Stimulated activated CD8-positive, alpha-beta memory T cell treated with anti-CD3 and anti-CD28 coated beads, Interleukin-4, amount 100 ng/mL, for 4 hours (primary cell): ENCODE measurements around the gene CLPTM1L.
"Not testable (repeated sequence)": the region's sequence is repeated elsewhere in the genome, so short reads cannot be mapped to it uniquely, and the experiment has no call there.

Source experiments
- DNase-seq, 2 donors: peaks; one replicate each; pipeline ENCODE4 v3.0.0-alpha.2; 2020; ENCODE audit warnings: low read depth in 2 of 2, low spot score in 1 of 2

The CLPTM1L gene

DNA sequence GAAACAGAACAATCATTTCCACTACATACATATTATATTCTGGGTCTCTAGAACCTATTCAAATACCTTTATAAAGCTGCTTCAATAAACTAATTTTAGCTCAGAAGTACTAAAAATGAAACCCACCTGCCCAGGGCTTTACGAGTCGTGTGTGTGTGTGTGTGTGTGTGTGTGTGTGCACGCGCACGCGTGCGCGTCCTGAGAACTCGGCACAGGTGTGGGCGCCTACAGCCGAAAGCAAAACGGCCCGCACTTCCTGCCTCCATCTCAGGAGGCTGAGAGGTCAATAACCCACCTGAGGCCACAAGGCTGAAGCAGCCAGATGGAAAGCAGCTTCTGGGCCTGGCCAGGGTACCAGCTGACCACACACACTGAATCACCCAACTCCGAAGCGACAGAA is 3.0 kb downstream of the CLPTM1L start:
- no peak for DNase-seq

DNA sequence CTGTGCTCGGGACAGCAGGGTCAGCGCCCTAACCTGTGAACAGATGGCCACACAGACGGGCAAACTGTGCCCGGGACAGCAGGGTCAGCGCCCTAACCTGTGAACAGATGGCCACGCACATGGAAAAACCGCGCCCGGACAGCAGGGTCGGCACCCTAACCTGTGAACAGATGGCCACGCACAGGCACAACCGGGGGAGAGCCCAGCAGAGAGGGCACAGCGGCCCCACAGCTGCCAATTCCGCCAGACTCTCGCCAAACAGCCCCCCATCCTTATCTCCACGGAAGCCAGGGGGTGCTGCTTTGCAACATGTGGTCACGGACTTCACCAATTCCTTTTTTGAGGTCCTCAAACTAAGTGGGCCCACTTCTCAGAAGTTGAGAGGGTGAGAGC is 5.1 kb downstream of the CLPTM1L start:
- not testable (repeated sequence) for DNase-seq

DNA sequence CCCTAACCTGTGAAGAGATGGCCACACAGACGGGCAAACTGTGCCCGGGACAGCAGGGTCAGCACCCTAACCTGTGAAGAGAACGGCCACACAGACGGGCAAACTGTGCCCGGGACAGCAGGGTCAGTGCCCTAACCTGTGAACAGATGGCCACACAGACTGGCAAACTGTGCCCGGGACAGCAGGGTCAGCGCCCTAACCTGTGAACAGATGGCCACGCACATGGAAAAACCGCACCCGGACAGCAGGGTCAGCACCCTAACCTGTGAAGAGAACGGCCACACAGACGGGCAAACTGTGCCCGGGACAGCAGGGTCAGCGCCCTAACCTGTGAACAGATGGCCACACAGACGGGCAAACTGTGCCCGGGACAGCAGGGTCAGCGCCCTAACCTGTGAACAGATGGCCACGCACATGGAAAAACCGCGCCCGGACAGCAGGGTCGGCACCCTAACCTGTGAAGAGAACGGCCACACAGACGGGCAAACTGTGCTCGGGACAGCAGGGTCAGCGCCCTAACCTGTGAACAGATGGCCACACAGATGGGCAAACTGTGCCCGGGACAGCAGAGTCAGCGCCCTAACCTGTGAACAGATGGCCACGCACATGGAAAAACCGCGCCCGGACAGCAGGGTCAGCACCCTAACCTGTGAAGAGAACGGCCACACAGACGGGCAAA is 5.6 kb downstream of the CLPTM1L start:
- not testable (repeated sequence) for DNase-seq

DNA sequence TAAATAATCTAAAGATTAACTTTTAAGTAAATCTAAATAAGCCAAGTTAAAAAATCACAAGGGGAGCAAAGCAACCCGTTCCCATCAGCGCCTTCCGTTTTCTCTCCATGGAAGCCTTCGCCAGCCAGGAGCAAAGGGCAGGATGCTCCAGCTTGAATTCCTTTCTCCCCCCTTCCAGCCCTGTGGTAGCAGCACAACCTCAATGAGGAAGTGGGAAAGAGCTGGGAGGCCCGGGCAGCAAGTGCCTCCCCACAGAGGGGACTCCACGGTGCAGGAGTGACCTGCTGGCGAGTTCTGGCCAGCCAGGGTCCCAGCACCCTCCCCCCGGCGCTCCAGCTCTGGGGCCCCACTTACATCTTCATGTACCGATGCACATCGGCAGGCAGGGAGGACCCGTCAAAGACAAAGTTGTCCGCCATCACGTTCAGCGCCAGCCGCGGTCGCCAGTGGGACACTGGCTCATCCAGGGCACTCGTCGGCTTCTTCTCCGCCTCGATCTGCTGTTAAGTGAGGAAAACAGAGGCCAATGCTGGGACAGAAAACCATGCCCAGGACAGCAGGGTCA is 6.3 kb downstream of the CLPTM1L start:
- DNase-seq, result no peak

DNA sequence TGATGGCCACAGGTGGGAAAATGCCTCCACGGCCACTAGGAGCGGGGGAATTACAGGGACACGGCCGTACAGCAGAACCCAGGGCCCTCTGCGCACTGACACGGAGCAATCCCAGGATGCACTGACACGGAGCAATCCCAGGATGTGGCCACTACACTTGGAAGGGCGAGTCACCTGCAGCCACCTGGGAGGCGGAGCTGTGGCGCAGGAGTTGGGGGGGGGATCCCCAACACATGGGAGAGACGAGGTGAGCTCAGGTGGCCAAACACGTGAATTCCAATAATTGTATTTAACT is 6.8 kb downstream of the CLPTM1L start:
- DNase-seq, result no peak

DNA sequence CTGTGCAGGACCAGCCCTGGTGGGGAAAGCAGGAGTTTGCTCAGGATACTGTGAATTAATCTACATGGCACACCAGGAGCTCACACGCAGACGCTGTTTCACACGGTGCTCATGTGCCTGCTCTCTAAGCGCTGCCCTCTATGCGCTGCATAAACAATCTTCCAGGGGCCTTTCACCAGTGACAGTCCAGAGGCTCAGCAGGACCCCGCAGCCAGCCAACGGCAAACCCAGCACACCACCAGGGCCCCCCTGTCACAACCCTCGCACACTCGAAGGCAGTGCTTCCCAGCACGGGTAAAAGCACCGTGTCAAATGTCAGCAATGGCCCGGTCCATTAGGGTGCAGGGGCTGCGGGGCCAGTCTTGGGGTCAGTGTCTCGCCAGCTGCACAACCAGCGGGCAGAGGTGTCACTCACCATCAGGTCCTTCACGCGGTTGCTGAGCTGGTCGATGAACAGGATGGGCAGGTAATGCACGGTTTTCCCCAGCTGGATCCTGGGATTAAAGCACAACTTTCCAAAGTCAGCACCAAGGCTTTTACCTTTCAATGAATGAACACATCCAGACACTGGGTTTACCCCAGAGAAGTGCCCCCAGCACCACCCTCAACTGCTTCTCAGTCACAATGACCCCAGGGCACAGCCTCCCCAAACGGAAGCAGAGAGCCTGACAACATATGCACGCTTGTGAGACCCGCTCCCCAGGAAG is 7.3 kb downstream of the CLPTM1L start:
- DNase-seq, result no peak

DNA sequence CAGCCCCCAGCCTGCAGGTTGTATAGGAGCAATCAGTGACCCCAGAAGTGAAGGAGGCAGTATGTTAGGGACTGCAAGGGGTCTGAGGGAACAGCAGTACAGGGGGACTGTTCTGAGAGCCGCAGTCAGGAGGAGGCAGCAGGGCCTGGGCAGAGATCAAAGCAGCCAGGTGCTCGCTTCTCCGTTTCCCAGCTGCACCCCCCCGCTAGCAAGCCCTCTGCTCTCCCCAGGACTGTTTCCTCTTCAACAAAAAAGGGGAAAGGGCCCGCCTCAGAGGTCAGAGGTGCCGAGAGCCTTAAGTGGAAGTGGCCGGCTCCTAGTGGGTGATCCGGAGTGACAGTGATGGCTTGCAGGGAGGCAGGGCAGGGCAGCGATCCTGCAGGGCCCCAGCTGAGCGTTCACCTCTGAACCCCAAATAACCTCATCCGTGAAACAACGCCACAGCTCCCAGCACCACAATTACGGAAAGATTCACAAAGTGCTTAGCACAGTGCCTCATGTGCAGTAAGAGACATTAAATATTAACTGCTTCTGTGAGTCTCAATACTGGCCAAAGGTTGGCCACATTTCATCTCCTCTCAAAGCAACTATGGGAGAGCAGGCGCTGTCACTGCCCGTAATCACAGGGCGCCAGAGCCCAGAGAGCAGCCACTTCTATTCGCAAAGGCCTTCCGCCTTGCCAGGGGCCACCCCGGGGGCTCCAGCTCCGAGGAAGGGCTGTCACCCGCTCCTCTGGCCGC is 8.0 kb downstream of the CLPTM1L start:
- no peak for DNase-seq

DNA sequence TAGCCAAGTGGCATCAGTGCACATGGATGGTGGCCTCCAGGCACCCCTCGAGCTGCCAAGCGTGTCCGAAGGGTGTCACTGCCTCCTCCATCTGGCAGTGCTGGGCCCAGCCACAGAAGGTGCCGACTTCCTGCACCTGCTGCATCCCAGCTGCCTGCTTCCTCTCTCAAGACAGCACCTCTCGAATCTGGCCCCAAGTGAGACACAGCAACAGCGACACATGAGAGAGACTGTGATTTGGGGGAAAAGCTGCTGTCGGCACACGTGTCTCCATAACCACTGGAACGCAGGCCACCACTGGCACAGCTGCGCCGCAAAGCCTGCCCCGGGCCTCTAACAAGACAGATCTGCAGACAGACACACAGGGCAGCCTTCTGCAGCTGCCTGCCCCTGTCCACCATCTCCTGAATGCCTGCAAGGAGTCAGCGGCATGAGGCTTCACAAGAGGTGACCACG is 8.8 kb downstream of the CLPTM1L start:
- no peak for DNase-seq

DNA sequence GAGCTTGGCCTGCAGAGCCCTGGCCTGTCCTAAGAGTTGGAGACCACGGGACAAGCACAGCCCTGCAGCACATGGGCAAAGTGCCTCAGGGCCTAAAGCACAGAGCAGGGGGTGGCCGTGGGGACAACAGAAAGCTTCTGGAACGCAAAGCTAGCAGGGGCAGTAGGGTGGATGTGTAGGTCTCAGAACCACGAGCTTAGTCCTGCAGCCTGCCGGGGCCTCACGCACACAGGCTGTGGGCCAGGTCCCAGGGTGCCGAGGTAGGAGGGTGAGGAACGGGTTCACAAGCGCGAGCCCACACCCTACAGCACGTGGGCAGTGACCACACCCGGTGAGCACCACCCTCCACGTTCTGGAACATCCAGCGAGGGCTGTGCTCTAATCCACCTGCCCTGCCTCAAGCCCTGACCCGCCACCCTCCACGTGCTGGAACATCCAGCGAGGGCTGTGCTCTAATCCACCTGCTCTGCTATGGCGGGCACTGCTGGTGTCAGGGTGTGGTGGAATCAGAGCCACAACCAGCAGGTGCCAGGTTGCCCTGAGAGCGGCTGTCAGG is 9.3 kb downstream of the CLPTM1L start:
- DNase-seq, result no peak

DNA sequence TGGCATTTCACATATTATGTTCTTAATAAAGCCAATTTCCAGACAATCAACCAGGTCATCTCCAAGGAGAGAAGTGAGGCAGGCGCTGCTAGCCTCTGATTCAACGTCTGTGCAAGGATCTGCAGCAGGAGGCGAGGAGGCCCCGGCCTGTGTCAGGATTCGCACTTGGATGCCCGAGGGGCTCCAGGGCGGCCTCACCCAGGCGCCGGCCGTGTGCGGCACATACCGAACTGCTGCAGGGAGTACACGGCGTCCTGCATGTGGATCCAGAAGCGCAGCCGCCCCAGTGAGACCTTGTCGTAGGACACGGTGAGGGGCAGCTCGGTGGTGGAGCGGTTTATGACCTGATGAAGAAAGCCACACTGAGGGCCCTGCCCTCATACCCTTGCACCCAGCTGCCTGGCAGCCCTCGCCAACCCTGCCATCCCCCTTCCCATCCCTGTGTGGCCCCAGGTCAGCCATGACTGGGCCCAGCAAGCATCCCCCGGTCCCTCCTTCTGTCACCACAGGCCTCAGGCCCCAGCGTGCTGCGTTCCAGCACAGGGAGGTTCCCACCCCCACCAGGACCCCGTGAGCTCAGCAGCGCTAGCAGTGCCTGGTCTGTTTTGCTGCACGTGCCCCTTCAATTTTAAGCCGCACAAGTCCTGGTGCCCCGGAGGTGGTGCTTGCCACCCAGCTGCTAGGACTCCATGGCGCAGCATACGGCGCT is 9.9 kb downstream of the CLPTM1L start:
- DNase-seq, result no peak

DNA sequence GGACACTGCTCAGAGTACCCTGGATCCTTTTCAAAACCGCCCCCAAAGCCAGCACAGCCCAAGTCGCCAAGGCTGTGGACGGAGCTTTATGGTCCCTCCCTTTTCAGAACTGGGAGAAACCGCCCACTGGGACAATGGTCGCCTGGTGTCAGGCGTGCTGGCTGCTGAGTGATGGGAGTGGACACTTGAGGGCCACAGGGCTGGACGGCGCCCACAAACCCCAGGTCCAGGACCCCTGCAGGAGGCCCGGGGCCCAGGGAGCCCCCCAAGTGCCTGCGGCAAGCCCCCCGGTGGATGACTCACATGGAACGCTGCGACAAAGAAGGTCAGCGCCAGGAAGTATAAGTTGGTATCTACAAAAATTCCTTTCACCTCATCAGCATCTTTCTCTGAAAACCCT is 10.9 kb downstream of the CLPTM1L start:
- no peak for DNase-seq

DNA sequence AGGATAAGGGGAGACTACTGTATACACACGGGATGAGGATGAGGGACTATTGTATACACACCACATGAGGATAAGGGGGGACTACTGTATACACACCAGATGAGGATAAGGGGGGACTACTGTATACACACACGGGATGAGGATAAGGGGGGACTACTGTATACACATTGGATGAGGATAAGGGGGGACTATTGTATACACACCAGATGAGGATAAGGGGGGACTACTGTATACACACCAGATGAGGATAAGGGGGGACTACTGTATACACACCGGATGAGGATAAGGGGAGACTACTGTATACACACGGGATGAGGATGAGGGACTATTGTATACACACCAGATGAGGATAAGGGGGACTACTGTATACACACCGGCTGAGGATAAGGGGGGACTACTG is 11.6 kb downstream of the CLPTM1L start:
- DNase-seq, result not testable (repeated sequence)

DNA sequence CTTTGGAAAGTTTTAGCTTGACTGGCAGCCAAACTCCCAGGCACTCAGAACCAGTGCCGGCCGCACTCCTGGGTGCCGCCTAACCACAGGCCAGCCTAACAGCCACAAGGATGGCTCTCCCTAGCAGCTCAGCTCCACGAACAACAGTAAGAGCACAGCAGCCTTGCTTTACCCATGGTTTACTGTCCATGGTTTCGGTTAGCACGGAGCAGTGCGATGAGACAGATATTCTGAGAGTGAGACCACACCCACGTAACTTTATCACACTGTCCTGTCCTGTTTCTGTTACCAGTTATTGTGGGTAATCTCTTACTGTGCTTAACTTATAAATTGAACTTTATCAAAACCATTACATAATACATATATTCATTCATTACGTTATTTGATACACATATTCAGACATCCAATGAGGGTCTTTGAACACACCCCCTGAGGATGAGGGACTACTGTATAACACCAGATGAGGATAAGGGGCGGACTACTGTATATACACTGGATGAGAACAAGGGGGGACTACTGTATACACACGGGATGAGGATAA is 12.4 kb downstream of the CLPTM1L start:
- DNase-seq, result no peak

DNA sequence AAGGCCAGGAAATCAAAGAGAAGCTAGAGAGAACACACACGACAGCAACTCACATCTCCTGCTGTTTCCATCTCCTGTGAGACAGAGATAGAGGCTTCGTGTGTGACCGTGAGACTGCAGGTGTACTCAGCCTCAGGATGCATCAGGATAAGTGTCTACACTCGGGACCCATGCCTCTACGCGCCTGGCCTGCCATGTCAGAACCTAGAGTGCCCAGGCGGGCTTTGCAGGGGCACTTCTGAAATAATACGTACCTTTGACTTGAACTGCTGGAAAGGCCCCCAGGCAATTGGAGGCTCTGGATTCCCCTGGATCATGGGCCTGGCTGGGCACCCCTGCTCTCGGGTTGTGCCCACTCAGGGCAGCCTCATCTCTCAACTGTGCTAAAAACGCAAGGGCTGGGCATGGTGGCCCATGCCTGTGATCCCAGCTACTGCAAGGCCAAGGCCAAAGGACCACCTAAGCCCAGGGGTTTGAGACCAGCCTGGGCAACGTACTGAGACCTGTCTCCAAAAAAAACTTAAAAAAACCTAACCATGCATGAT is 13.0 kb downstream of the CLPTM1L start:
- no peak for DNase-seq

DNA sequence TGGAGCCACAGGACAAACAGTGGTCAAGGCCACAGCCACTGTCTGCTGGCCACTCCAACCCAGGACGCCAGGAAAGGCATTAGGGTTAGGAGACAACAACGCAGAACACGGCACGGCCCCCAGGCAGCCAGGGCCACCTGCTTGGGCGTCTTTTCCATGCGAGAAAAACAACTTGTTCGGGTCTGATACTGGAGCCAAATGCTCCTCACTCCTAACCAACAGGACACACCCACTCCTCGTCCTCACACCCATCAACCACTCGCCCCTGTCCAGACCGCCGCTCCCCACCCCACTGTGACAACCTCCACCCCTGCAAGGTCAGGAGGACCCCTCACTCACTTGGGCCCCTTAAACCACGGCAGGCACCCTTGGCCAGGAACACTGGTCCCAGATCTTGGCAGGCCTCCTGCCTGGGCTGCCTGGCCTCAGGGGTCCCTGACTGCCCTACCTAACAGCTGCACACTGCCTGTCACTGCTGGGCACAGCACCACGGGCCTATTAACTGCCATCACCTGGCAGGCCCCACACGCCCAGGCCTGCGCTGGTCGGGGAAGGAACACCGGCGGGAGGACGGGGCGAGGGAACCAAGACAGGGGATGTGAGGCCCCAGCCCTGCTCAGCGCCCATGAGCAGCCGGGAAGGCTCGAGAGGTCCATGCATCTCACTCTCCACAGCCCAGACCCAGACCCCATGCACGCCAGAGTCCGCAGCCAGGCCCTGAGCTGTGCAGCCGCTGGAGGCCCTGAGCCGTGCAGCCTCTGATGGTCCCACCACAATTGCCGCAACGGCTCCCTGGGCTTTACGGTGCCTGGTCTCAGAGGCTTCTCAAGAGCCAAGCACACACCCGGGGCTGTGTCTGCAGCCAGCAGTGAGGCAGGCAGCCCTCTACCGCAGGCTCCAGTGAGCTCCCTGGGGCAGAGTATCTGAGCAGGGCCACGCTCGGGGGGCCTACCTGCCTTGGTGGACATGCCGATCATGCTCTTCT is 13.8 kb downstream of the CLPTM1L start:
- no peak for DNase-seq

DNA sequence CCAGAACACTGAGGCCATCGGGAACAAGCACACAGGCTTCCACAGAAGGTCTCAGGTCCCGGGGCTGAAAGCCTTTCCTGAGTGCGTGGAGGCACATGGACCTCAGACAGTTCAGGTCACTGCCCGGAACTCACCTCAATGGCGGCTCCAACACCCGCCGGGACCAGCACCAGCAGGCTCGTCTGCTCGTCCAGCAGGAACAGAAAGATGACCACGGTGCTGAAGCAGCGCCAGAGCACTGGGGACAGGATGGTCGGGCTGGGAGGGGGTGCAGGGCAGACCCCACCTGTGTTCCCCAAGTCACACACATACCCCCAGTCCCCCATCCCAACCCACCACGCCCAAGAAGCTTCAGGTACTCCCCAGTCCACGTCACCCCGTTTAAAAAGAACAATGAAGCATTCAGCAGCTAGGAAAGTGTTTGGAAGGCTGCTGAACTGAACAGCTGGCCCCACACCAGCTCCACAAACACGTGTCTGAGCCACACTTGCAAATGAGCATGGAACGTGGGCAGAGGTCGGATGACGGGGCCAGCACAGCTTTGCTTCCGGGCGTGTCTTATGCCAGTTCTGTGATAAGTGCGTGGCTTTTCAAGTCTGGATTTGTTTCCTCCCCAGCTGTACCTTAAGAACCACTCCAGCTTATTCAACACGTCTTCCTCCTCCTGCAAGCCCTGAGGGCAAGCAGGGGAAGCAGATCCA is 14.6 kb downstream of the CLPTM1L start:
- no peak for DNase-seq

DNA sequence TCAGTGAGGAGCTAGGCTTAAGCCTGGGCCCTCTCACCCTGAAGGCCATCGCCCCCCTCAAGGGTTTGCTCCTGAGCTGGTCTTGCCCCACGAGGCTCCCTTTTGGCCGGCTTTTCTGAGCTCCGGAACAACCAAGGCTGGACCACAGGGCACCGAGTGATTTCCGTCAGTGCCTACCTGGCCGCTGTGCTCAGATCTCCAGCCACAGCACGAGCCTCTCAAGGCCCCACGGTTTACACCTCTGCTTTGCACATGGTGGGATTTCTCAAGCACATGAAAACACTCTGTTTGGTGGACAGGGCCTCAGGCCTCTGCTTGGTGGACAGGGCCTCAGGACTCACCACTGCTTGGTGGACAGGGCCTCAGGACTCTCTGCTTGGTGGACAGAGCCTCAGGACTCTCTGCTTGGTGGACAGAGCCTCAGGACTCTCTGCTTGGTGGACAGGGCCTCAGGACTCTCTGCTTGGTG is 15.8 kb downstream of the CLPTM1L start:
- DNase-seq, result no peak

DNA sequence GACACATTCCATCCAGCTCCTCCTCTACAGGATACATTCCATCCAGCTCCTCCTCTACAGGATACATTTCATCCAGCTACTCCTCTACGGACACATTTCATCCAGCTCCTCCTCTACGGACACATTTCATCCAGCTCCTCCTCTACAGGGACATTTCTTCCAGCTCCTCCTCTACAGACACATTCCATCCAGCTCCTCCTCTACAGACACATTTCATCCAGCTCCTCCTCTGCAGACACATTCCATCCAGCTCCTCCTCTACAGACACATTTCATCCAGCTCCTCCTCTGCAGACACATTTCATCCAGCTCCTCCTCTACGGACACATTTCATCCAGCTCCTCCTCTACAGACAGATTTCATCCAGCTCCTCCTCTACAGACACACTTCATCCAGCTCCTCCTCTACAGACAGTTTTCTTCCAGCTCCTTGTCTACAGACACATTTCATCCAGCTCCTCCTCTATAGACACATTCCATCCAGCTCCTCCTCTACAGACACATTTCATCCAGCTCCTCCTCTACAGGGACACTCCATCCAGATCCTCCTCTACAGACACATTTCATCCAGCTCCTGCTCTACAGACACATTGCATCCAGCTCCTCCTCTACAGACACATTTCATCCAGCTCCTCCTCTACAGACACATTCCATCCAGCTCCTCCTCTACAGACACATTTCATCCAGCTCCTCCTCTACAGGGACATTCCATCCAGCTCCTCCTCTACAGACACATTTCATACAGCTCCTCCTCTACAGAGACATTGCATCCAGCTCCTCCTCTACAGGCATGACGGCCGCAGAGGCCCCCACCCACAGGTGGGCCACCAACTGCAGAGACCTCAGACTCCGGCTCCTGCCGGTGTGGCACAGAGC is 16.4 kb downstream of the CLPTM1L start:
- DNase-seq, result not testable (repeated sequence)
